Adrenal gland (tissue), 12 donors: ENCODE data around the gene SLC26A1. TPM values are rescaled to one million over a fixed set of nuclear protein-coding genes. Genes with fewer than 3 reads are reported as not detected.

Experiments used
- DNase-seq, 7 donors: peaks; one replicate each; pipeline ENCODE4 v3.0.0-alpha.2; 2019 to 2020
- H3K27ac ChIP-seq, 5 donors: fragments of 200-600 bp; sonication (generic) in 4 of 5; 1 replicate in 3 of 5; 2 replicates in 2 of 5; pipeline versions ENCODE4 v1.5.1 to v1.8.0; 2016 to 2020; ENCODE audit warnings: mild to moderate bottlenecking in 1 of 5
- H3K27me3 ChIP-seq: fragments of 200-600 bp; 2 replicates; pipeline ENCODE4 v1.8.0; 2021
- H3K36me3 ChIP-seq, 2 donors: fragments of 200-600 bp; replicated peaks in 1 of 2; 1 replicate in 1 of 2; 2 replicates in 1 of 2; pipeline versions ENCODE4 v1.5.1 to v1.8.0; 2018 to 2022
- H3K4me1 ChIP-seq, 2 donors: fragments of 200-600 bp; replicated peaks in 1 of 2; 1 replicate in 1 of 2; 2 replicates in 1 of 2; pipeline versions ENCODE4 v1.5.1 to v1.8.0; 2018 to 2021
- H3K4me3 ChIP-seq, 4 donors: fragments of 200-600 bp; sonication (generic) in 3 of 4; one replicate each; pipeline ENCODE4 v1.5.1; 2016 to 2018
- H3K9me3 ChIP-seq, 3 donors: fragments of 200-600 bp; sonication (generic) in 1 of 3; replicated peaks in 1 of 3; 1 replicate in 2 of 3; 2 replicates in 1 of 3; pipeline versions ENCODE4 v1.5.1 to v1.8.0; 2016 to 2021
- POLR2A ChIP-seq, 2 donors: fragments of 450-650 bp; IDR thresholded peaks; one replicate each; pipeline ENCODE4 v1.6.1; 2017; ENCODE audit warnings: antibody characterized with exemption in 2 of 2, mild to moderate bottlenecking in 2 of 2, moderate library complexity in 1 of 2
- WGBS, 4 donors: extraction: QIAGEN DNeasy Blood & Tissue Kit in 2 of 4; methylation state at CpG; one replicate each; pipeline versions ENCODE4 v1.1.5 to v1.1.7; 2013 to 2017; 5-methylcytosine and 5-hydroxymethylcytosine counted together
- intact Hi-C, 2 donors: fragments of 100-400 bp; cut with DNase I; formaldehyde crosslinking; loops; one replicate each; pipeline versions ENCODE4 v1.14.1 to v1.15.0; 2022 to 2023
- polyA plus RNA-seq, 3 donors: library from polyadenylated mRNA; stranded (reverse); fragments of 200-250 nt in 2 of 3; fragments of 350-450 nt in 1 of 3; fragmentation: Illumina TruSeq in 1 of 3; extraction: RNeasy Lipid Tissue Mini Kit (QIAGEN cat#74804) in 1 of 3; gene quantifications; one replicate each; pipeline ENCODE4 v1.2.3, GENCODE V29; 2013 to 2014
- total RNA-seq, 9 donors: library from RNA; depleted of rRNA in 4 of 9; stranded (reverse); fragments of >200 nt in 4 of 9; fragments of 120-200 nt in 1 of 9; fragmentation: NEBNext Ultra II Directional in 1 of 9; extraction: Animal tissue kit (Norgen Biotek cat#: 25700) in 1 of 9; gene quantifications; one replicate each; pipeline versions ENCODE4 v1.1.0 to v1.2.4, GENCODE V29; 2013 to 2023
- TF ChIP-seq, protein P1 (sequence below), 6 experiments: fragments of 450-650 bp in 4 of 6; fragments of 200-600 bp in 2 of 6; sonication (generic) in 1 of 6; IDR thresholded peaks; 1 replicate in 5 of 6; 2 replicates in 1 of 6; pipeline versions ENCODE4 v1.5.1 to v1.8.0; 2016 to 2021; ENCODE audit warnings: antibody characterized with exemption in 6 of 6, mild to moderate bottlenecking in 2 of 6, moderate library complexity in 1 of 6
- donor health status: healthy with polysubstance abuse.
- donor health status: Bipolar disorder and iron deficiency.
- donor health status: DM: yes; HTN: yes; CAD: no.
- donor health status: DM: no; HTN: no; CAD: no.
- donor health status: DM: no; HTN: no; CAD: no.
- donor health status: DM: yes; HTN: yes; CAD: no.

The SLC26A1 gene
- total and polyA plus RNA-seq, 12 donors: 0.85 to 55.0 (median 3.9) TPM

DNA sequence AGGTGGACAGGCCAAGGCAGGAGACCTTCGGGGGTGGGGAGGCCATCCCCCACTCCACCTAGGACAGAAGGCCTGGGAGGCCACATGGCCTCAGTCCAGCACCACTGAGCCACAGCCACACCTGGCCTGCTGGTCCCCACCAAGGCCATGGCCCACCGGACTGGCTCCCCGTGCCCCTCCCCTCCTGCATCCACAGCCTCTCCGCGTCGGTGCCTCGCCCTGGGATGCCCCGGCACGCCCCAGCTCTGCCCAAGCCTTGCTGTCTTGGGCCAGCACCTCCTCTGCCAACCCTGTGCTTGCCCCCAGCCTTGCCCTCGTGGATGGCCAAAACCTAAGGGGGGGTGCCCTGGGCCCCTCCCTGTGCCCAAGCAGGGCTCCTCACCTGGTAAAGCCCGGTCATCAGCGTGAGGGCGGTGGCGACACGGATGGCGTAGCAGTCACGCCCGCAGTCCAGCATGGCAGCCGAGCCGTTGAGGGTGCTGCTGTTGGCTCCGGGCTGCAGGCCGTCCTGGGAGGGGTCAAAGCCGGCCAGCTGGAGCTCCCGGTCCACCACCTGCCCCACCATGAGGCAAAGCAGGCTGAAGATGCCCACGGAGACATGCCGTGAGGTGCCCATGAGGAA is 2.3 kb downstream of the SLC26A1 start:
- whole genome bisulfite sequencing, 4 donors: 92 to 98% (median 94%) methylated on average over 8 to 26 of the region's 26 CpGs
- Histone ChIP-seq H3K4me1 (peaks cover 19 to 31% of the 10 kb centered on the region in 2 donors), H3K27me3 (no peaks in the 10 kb centered on the region), H3K36me3 (peaks cover 0 to 7% of the 10 kb centered on the region in 2 donors), H3K9me3 (no peaks in the 10 kb centered on the region), H3K27ac (no peak overlapping the region), H3K4me3 (no peak overlapping the region)
- intact Hi-C loops: no loop called here
- TF ChIP-seq POLR2A (IDR thresholded peaks at IDR 0.05): no peak
- TF ChIP-seq, protein P1, sequence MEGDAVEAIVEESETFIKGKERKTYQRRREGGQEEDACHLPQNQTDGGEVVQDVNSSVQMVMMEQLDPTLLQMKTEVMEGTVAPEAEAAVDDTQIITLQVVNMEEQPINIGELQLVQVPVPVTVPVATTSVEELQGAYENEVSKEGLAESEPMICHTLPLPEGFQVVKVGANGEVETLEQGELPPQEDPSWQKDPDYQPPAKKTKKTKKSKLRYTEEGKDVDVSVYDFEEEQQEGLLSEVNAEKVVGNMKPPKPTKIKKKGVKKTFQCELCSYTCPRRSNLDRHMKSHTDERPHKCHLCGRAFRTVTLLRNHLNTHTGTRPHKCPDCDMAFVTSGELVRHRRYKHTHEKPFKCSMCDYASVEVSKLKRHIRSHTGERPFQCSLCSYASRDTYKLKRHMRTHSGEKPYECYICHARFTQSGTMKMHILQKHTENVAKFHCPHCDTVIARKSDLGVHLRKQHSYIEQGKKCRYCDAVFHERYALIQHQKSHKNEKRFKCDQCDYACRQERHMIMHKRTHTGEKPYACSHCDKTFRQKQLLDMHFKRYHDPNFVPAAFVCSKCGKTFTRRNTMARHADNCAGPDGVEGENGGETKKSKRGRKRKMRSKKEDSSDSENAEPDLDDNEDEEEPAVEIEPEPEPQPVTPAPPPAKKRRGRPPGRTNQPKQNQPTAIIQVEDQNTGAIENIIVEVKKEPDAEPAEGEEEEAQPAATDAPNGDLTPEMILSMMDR (IDR thresholded peaks at IDR 0.05): no peak
- DNase-seq: peak in 2 of 7 donors; percentile 17 to 22

DNA sequence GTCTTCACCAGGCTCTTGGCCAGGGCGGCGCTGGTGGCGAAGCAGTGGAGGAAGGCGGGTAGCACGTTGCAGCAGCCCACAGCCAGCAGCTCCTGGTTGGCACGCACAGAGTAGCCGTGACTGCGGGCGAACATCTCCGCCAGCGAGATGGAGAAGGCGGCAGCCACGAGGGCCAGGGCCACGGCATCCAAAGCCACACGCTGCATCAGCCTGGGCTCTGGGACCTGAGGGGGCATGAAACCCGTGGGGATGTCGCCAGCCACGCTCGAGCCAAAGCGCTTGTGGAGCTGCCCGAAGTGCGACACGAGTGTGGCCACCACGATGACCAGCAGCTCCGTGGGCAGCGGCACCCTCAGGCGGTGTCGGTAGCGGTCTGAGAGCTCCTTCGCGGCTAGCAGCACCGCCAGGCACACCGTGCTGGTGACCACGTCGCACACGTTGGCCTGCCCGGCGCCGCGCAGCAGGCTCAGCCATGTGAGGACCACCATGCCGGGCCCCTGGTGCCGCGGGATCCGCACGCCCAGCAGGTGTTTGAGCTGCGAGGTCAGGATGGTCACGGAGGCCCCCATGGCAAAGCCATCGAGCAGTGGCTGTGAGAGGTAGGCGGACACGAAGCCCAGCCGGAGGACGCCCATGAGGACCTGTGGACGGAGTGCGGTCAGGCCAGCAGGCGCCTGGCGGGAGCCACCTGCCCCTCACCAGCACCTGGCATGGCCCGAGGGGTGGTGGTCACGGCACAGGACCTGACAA is 3.3 kb downstream of the SLC26A1 start:
- peaks cover 0 to 7% of the 10 kb centered on the region in 2 donors for H3K36me3 ChIP-seq
- DNase-seq: peak in 2 of 7 donors; percentile 11 to 23
- intact Hi-C loops: no loop called here

DNA sequence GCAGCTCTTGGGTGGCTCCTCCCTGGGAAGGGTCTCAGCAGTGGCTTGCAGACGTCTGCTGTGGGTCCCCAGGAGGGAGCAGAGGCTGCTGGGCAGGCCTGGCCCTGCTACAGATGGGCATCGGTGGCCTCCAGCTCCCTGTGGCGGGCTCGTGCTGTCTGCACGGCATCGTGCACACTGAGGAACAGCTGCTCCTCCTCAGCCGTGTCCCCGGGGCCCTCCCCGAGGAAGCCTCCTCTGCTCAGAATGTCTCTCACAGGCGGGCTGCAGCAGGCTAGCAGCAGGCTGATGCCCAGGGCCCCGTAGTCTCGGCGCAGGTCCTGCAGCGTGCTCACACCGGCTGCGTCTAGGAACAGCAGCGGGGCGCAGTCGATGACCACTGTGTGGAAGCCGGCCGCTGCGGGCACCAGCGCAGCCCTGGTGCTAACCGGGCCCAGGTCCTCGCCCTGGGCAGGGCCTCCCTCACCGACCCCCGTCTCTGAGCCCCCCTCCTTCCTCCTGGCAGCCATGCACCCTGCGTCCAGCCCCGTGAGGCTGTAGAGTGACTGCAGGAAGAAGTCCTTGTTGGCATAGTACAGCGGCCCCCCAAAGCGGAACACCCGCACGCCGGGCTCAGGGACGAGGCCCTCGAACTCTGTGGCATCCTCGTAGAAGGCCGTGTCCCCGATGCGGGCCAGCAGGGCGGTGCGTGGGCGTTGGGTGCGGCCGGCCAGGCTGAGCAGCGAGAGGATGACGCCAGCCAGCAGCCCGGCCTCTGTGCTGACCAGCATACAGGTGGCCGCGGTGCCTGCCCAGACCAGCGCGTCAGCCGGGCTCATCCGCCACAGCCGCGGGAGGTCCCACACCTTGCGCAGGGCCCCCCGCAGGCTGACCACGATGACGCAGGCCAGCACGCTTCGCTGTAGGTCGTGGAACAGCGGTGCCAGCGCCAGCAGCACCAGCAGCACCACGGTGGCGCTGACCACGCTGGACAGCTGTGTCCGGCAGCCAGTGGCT is 4.2 kb downstream of the SLC26A1 start:
- Histone ChIP-seq H3K27ac (no peak overlapping the region), H3K4me1 (peaks cover 25 to 44% of the 10 kb centered on the region in 2 donors), H3K9me3 (no peaks in the 10 kb centered on the region), H3K27me3 (no peaks in the 10 kb centered on the region), H3K4me3 (no peak overlapping the region), H3K36me3 (peaks cover 0 to 7% of the 10 kb centered on the region in 2 donors)
- TF ChIP-seq, protein P1 (IDR thresholded peaks at IDR 0.05): no peak
- no peak for TF ChIP-seq POLR2A (IDR thresholded peaks at IDR 0.05)
- peak in 3 of 7 donors; percentile 12 to 28 (median 27) for DNase-seq
- 93 to 98% (median 94%) methylated on average over 7 to 69 of the region's 69 CpGs for WGBS, 4 donors
- intact Hi-C loops: no loop called here

More for the DNA sequence above, 3.3 kb downstream of the SLC26A1 start:
- Histone ChIP-seq H3K4me3 (no peak overlapping the region), H3K9me3 (no peaks in the 10 kb centered on the region), H3K4me1 (peaks cover 24 to 40% of the 10 kb centered on the region in 2 donors), H3K27me3 (no peaks in the 10 kb centered on the region), H3K27ac (no peak overlapping the region)
- TF ChIP-seq, protein P1 (IDR thresholded peaks at IDR 0.05): no peak
- no peak for TF ChIP-seq POLR2A (IDR thresholded peaks at IDR 0.05)
- WGBS, 4 donors: 95 to 98% (median 96%) methylated on average over 16 to 58 of the region's 58 CpGs
